Skeletal muscle tissue (tissue), 4 donors: Measurements from ENCODE around the gene SBF2. TPM values are rescaled to one million over a fixed set of nuclear protein-coding genes. Genes with fewer than 3 reads are reported as not detected.
"Not testable (repeated sequence)": the region's sequence is repeated elsewhere in the genome, so short reads cannot be mapped to it uniquely, and the experiment has no call there.

Source experiments
- H3K27ac ChIP-seq: one replicate; pipeline ENCODE4 v1.7.0; 2013; ENCODE audit warnings: mild to moderate bottlenecking, low read depth, low read length, inconsistent platforms
- H3K27me3 ChIP-seq, 3 donors: one replicate each; pipeline ENCODE4 v1.7.0; 2013; ENCODE audit warnings: low read length in 3 of 3; ENCODE audit not compliant: control insufficient read depth in 3 of 3, insufficient read depth in 3 of 3
- H3K36me3 ChIP-seq, 3 donors: one replicate each; pipeline ENCODE4 v1.7.0; 2013; ENCODE audit warnings: low read length in 3 of 3; ENCODE audit not compliant: control insufficient read depth in 3 of 3, insufficient read depth in 3 of 3
- H3K4me1 ChIP-seq, 3 donors: one replicate each; pipeline ENCODE4 v1.7.0; 2013; ENCODE audit warnings: low read length in 3 of 3, mild to moderate bottlenecking in 3 of 3; ENCODE audit not compliant: control insufficient read depth in 3 of 3, insufficient read depth in 3 of 3
- H3K4me3 ChIP-seq, 3 donors: one replicate each; pipeline ENCODE4 v1.7.0; 2013; ENCODE audit warnings: low read length in 3 of 3
- H3K9ac ChIP-seq, 3 donors: one replicate each; pipeline ENCODE4 v1.7.0; 2013; ENCODE audit warnings: low read length in 3 of 3, mild to moderate bottlenecking in 3 of 3, moderate library complexity in 2 of 3, low read depth in 1 of 3
- H3K9me3 ChIP-seq, 3 donors: one replicate each; pipeline ENCODE4 v1.7.0; 2013; ENCODE audit warnings: low read length in 3 of 3; ENCODE audit not compliant: control insufficient read depth in 3 of 3
- total RNA-seq: library from RNA; depleted of rRNA; stranded (reverse); fragments of >200 nt; gene quantifications from one replicate; pipeline ENCODE4 v1.2.3, GENCODE V29; 2014
- donor health status: Osteomylitis.

The SBF2 gene
- total RNA-seq, 1 donor from 2014 or later: 34.4 TPM

DNA sequence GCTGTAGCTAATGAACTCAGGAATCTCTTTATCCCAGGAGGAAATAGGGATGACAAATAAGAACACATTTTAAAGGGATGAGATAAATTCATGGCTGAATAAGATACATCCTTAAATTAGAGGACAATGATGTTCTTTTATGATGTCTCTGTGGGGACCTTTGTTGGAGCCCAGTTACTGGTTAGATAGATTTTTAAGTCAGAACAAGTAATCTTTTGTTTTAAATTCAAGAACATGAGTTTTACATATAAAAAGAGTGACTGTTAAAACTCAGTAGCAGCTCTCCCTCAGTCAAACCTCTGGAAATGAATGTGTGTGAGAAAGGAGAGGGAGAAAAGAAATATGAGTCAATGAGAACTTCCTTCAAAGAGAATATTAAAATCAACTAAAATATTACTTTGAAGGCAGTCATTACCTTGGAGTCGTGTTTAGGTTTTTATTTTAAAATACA, 388.5 kb downstream of the SBF2 start:
- Histone ChIP-seq H3K9ac (no peak overlapping the region), H3K4me3 (no peak overlapping the region), H3K9me3 (no peaks in the 10 kb centered on the region), H3K4me1 (no peaks in the 10 kb centered on the region), H3K27me3 (no peaks in the 10 kb centered on the region), H3K27ac (no peak overlapping the region), H3K36me3 (no peaks in the 10 kb centered on the region)

DNA sequence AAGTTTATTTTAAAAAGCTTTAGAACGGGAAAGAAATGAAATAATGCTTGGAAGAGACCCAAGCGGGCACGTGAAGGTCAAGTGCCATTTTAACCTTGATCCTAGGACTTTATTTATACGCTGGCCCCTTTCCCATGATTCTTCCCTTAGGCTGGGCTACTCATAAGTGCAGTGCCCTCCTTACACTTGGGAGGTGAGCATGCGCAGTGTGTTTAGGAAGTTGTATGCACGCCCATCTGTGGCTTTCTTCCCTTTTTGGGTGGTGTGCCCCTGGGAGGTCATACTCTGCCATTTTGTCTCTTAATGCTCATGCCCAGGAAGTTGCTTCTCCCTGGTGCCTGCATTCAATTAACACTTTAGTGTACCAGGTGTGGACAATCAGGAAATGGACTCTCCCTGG, 390.4 kb downstream of the SBF2 start:
- H3K36me3 ChIP-seq: no peaks in the 10 kb centered on the region
- no peak overlapping the region for H3K27ac ChIP-seq
- H3K9ac ChIP-seq: no peak overlapping the region
- H3K4me1 ChIP-seq: no peaks in the 10 kb centered on the region
- no peak overlapping the region for H3K4me3 ChIP-seq
- H3K9me3 ChIP-seq: no peaks in the 10 kb centered on the region
- H3K27me3 ChIP-seq: no peaks in the 10 kb centered on the region

DNA sequence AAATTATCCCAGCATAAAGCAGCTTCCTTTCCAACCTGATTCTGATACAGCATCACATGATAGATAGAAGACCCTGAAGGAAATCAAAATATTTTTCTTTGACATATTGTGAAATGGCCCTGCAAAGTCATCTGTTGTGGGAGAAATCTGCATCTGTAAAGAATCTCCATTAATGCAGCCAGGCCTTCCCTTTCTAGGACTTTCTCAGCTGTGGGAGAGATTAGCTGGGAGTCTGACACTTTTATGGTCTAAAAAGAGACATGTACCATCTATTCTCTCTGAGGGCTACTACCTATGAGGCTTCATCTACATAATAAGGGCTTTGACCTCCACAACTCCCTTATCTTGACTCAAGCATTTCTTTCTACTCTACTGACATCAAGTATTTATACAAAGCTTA, 392.1 kb downstream of the SBF2 start:
- Histone ChIP-seq H3K36me3 (no peaks in the 10 kb centered on the region), H3K27ac (no peak overlapping the region), H3K27me3 (no peaks in the 10 kb centered on the region), H3K4me1 (no peaks in the 10 kb centered on the region), H3K9me3 (no peaks in the 10 kb centered on the region), H3K4me3 (no peak overlapping the region), H3K9ac (no peak overlapping the region)

DNA sequence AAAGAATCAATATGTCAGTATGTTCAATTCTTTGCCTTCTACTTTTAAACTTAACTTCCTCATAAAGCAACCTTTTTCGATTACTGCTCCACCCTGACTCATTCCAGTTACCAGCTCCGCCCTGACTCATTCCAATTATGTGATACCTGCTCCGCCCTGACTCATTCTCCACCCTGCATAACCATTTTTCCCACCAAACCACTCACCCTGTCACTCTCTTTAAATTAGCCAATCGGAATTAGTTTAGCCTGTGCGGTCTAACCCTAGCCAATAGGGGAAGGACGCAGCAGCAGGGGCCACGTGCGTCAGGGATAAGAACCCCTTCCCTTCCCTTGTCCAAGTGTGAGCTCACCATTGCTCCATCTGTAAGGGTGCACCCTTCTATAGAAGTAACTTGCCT, 393.8 kb downstream of the SBF2 start:
- not testable (repeated sequence) for H3K27me3 ChIP-seq, H3K9ac ChIP-seq, H3K4me1 ChIP-seq, H3K27ac ChIP-seq, H3K36me3 ChIP-seq, H3K4me3 ChIP-seq, H3K9me3 ChIP-seq

DNA sequence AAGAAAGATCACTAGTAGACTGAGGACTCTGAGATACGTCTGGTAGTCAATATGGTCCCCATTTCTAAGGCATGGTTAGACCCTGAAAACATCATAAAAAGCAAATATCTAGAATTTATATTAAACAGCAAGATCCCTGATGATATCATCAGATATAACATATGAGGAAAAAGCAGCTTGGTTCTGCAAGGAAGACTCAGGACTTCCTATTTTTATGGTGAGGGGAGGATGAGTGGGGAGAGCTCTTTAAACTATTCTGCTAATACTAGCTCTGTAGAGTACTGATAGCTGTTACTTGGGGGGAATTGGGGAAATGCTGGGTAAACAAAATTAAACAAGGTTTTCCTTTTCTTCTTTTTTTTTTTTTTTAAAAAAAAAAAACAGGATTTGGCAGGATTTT, 394.3 kb downstream of the SBF2 start:
- Histone ChIP-seq H3K27me3 (no peaks in the 10 kb centered on the region), H3K27ac (no peak overlapping the region), H3K9me3 (no peaks in the 10 kb centered on the region), H3K36me3 (peaks cover 4 to 12% (median 5%) of the 10 kb centered on the region in 3 donors), H3K4me1 (no peaks in the 10 kb centered on the region), H3K9ac (no peak overlapping the region), H3K4me3 (no peak overlapping the region)

DNA sequence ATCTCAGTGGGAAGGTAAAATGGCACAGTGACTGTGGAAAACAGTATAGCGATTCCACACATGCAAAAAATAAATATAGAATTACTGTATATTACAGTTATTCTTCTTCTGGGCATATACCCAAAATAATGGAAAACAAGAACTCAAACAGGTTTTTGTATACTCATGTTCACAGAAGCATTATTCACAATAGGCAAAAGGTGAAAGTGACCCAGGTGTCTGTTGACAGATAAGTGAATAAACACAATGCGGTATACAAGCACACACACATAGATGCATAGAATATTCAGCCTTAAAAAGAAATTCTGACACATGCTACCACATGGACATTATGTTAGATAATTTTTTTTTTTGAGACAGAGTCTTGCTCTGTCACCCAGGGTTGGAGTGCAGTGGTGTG, 397.1 kb downstream of the SBF2 start:
- H3K9ac ChIP-seq: no peak overlapping the region
- no peak overlapping the region for H3K4me3 ChIP-seq
- H3K9me3 ChIP-seq: no peaks in the 10 kb centered on the region
- peaks cover 4 to 13% (median 5%) of the 10 kb centered on the region in 3 donors for H3K36me3 ChIP-seq
- no peaks in the 10 kb centered on the region for H3K4me1 ChIP-seq
- no peak overlapping the region for H3K27ac ChIP-seq
- H3K27me3 ChIP-seq: no peaks in the 10 kb centered on the region

DNA sequence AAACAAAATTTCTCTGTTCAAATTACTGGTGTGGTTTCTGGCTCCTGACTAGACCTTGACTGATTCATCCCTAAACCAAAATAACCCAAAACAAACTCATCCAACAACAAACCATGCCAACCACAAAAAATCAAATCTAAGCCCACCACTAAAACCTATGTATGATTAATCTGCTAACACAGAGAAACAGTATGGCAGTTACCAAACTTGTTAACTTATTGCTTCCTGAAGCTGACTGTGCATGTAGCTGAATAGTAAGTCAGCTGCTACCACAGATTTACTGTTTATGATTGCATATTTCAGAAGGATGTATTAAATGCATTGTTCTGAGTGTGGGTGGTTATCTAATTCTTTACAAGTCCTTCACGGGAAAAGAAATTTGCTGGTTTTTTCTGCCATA, 399.0 kb downstream of the SBF2 start:
- no peaks in the 10 kb centered on the region for H3K4me1 ChIP-seq
- no peak overlapping the region for H3K9ac ChIP-seq
- peaks cover 4 to 13% (median 5%) of the 10 kb centered on the region in 3 donors for H3K36me3 ChIP-seq
- H3K27ac ChIP-seq: no peak overlapping the region
- no peaks in the 10 kb centered on the region for H3K27me3 ChIP-seq
- no peaks in the 10 kb centered on the region for H3K9me3 ChIP-seq
- no peak overlapping the region for H3K4me3 ChIP-seq

DNA sequence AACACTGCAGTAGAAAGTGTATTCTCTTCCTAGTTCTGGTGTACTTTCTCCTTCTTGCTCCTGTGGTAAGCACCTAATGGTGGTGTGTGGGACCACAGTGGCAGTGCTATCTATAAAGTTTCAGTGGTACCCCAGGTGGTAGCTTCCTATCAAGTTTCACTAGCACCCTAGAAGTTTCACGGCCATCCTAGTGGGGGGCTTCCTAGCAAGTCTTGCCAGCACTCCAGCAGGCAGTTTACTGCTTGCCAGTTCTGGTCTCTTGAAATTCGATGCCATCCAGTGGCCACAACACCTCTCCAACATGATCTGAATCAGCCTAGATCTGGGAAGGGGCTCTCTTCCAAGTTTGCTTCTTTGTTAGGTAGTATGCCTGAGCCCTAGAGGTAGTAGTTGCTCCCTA, 400.5 kb downstream of the SBF2 start:
- Histone ChIP-seq H3K4me1 (no peaks in the 10 kb centered on the region), H3K4me3 (no peak overlapping the region), H3K9me3 (no peaks in the 10 kb centered on the region), H3K27me3 (no peaks in the 10 kb centered on the region), H3K9ac (no peak overlapping the region), H3K36me3 (peaks cover 4 to 13% (median 5%) of the 10 kb centered on the region in 3 donors), H3K27ac (no peak overlapping the region)

DNA sequence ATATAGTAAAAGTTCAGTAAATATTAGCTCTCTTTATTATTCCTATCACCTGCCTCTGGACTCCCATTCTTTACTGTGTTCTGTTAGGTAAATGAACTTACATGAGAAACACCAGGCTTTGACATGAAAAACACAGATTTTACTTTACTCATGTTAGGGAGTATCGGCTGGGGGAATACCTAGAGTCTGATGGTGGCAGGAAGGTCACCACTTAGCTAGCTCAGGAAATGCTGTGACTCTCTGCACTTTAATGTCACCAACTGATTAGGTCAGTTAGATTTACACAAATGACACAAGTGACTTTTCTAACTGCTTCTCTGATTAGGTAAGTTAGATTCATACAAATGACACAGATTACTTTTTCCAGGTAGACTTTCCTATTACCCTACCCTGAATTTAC, 405.1 kb downstream of the SBF2 start:
- Histone ChIP-seq H3K9me3 (no peaks in the 10 kb centered on the region), H3K36me3 (no peaks in the 10 kb centered on the region), H3K27me3 (no peaks in the 10 kb centered on the region), H3K4me1 (no peaks in the 10 kb centered on the region), H3K27ac (no peak overlapping the region), H3K9ac (no peak overlapping the region), H3K4me3 (no peak overlapping the region)

DNA sequence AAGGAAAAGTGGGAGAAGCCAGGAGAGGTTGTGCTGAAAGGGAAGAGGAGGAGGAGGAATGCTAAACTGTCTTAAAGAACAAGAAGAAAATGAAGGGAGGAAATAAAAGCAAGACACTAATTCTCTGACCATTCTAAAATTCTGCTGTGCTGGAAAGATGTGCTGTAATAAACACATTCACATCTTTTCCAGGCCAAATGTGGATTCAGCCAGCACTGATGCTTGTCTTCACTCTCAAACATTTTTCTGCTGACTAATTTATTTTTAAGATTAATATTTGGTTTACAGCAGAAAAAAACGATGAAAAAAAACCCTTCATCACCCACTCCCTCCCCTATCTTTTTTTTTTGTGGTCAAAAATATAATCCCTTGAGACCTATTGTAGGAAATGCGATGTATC, 406.5 kb downstream of the SBF2 start:
- Histone ChIP-seq H3K9me3 (no peaks in the 10 kb centered on the region), H3K4me3 (no peak overlapping the region), H3K4me1 (no peaks in the 10 kb centered on the region), H3K27me3 (no peaks in the 10 kb centered on the region), H3K9ac (no peak overlapping the region), H3K27ac (no peak overlapping the region), H3K36me3 (no peaks in the 10 kb centered on the region)

DNA sequence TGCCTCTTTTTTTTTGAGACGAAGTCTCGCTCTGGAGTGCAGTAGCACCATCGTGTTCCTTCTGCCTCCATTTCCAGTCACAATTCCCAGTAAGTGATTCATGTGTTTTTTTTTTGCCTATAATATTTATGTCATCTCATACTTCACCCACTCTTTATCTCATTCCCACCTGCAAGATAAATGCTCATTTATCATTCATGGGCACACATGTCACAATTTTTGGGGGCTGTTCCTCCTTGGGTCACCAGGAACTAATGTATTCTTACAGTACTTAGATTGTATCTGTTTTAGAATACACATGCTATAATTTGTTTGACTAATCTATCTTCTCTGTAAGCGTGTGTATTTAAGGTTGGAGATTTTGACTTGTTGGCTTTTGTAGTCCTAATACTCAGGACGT, 407.4 kb downstream of the SBF2 start:
- no peaks in the 10 kb centered on the region for H3K36me3 ChIP-seq
- no peak overlapping the region for H3K27ac ChIP-seq
- no peaks in the 10 kb centered on the region for H3K9me3 ChIP-seq
- no peaks in the 10 kb centered on the region for H3K27me3 ChIP-seq
- no peaks in the 10 kb centered on the region for H3K4me1 ChIP-seq
- H3K4me3 ChIP-seq: no peak overlapping the region
- H3K9ac ChIP-seq: no peak overlapping the region
